CD4-positive, CD25-positive, alpha-beta regulatory T cell (primary cell): ENCODE measurements around the gene OR8I2. TPM values are rescaled to one million over a fixed set of nuclear protein-coding genes. Genes with fewer than 3 reads are reported as not detected.
"Not testable (repeated sequence)": the region's sequence is repeated elsewhere in the genome, so short reads cannot be mapped to it uniquely, and the experiment has no call there.

ENCODE experiments used
- ATAC-seq, 2 donors: fragments of 150-1000 bp; cut with Tn5 transposase; one replicate each; pipeline ENCODE4 v1.10.0; 2021; ENCODE audit warnings: low read depth in 2 of 2, moderate number of reproducible peaks in 2 of 2, moderate library complexity in 1 of 2
- DNase-seq, 3 donors: peaks; one replicate each; pipeline versions ENCODE4 v3.0.0 to v3.0.0-alpha.2; 2012 to 2022; ENCODE audit warnings: mixed read lengths in 1 of 3
- H3K27ac ChIP-seq: one replicate; pipeline ENCODE4 v1.7.0; 2013; ENCODE audit warnings: mild to moderate bottlenecking, low read length; ENCODE audit not compliant: insufficient read depth, poor library complexity, severe bottlenecking
- H3K27me3 ChIP-seq: one replicate; pipeline ENCODE4 v1.7.0; 2013; ENCODE audit warnings: low read length; ENCODE audit not compliant: control insufficient read depth, insufficient read depth
- H3K36me3 ChIP-seq: one replicate; pipeline ENCODE4 v1.7.0; 2013; ENCODE audit warnings: mild to moderate bottlenecking, low read length, moderate library complexity; ENCODE audit not compliant: control insufficient read depth, insufficient read depth
- H3K4me1 ChIP-seq: 2 replicates; pipeline ENCODE4 v1.7.0; 2013; ENCODE audit warnings: mild to moderate bottlenecking, low read length; ENCODE audit not compliant: insufficient read depth, control insufficient read depth, poor library complexity, severe bottlenecking
- H3K4me3 ChIP-seq: one replicate; pipeline ENCODE4 v1.7.0; 2013; ENCODE audit warnings: low read depth, mild to moderate bottlenecking, low read length, moderate library complexity
- H3K9me3 ChIP-seq, 2 experiments: 1 replicate in 1 of 2; 2 replicates in 1 of 2; pipeline ENCODE4 v1.7.0; 2013; ENCODE audit warnings: low read length in 2 of 2, mild to moderate bottlenecking in 1 of 2, moderate library complexity in 1 of 2; ENCODE audit not compliant: control insufficient read depth in 2 of 2
- H3K27ac Mint-ChIP-seq, 3 donors: one replicate each; pipeline ENCODE4 v1.8.0; 2020 to 2022; ENCODE audit warnings: mild to moderate bottlenecking in 3 of 3, mixed read lengths in 3 of 3, moderate library complexity in 2 of 3
- H3K27me3 Mint-ChIP-seq: one replicate; pipeline ENCODE4 v1.8.0; 2022; ENCODE audit warnings: mild to moderate bottlenecking, mixed read lengths
- H3K36me3 Mint-ChIP-seq: one replicate; pipeline ENCODE4 v1.8.0; 2020; ENCODE audit warnings: mixed read lengths
- H3K4me1 Mint-ChIP-seq, 4 donors: one replicate each; pipeline ENCODE4 v1.8.0; 2020 to 2022; ENCODE audit warnings: mixed read lengths in 4 of 4, mild to moderate bottlenecking in 1 of 4
- H3K4me3 Mint-ChIP-seq, 4 donors: one replicate each; pipeline ENCODE4 v1.8.0; 2020 to 2022; ENCODE audit warnings: mild to moderate bottlenecking in 4 of 4, mixed read lengths in 4 of 4, moderate library complexity in 3 of 4
- H3K9me3 Mint-ChIP-seq, 7 donors: one replicate each; pipeline ENCODE4 v1.8.0; 2020 to 2022; ENCODE audit warnings: mixed read lengths in 7 of 7, mild to moderate bottlenecking in 3 of 7, moderate library complexity in 2 of 7
- polyA plus RNA-seq, 4 donors: library from polyadenylated mRNA; unstranded; fragments of 300-500 nt; fragmentation: Illumina TruSeq; gene quantifications; one replicate each; pipeline ENCODE4 v1.2.3, GENCODE V29; 2021
- total RNA-seq: library from RNA; stranded (reverse); gene quantifications from one replicate; pipeline ENCODE4 v1.2.3, GENCODE V29; 2022

The OR8I2 gene
- total and polyA plus RNA-seq, 5 donors from 2014 or later, result not detected

GRCh38 chr11:56089697-56090096 lies 3.4 kb upstream of the OR8I2 start:
- no peaks in the 10 kb centered on the region for H3K4me1 Mint-ChIP-seq
- no peak overlapping the region for H3K27ac ChIP-seq
- no peaks in the 10 kb centered on the region for H3K36me3 Mint-ChIP-seq
- ATAC-seq (no peak), DNase-seq (no peak)
- H3K4me1 ChIP-seq, result no peaks in the 10 kb centered on the region
- no peaks in the 10 kb centered on the region for H3K9me3 ChIP-seq
- H3K4me3 Mint-ChIP-seq, result no peak overlapping the region
- no peaks in the 10 kb centered on the region for H3K27me3 Mint-ChIP-seq
- no peaks in the 10 kb centered on the region for H3K27me3 ChIP-seq
- no peak overlapping the region for H3K27ac Mint-ChIP-seq
- no peaks in the 10 kb centered on the region for H3K36me3 ChIP-seq
- no peak overlapping the region for H3K4me3 ChIP-seq
- peaks cover 0 to 17% (median 3%) of the 10 kb centered on the region in 7 donors for H3K9me3 Mint-ChIP-seq

GRCh38 chr11:56103210-56103737 lies 10.2 kb downstream of the OR8I2 start, which contains the start of gene OR8H2:
Gene OR8H2 (plus strand): TSS chr11:56103687. CDS start chr11:56105043, 1,356 bp downstream.
- Mint-ChIP-seq H3K9me3 (peaks cover 0 to 19% (median 7%) of the 10 kb centered on the region in 7 donors), H3K4me1 (no peaks in the 10 kb centered on the region), H3K27me3 (peaks cover 4% of the 10 kb centered on the region), H3K27ac (no peak within 1 kb of the TSS), H3K36me3 (no peaks in the 10 kb centered on the region), H3K4me3 (no peak within 1 kb of the TSS)
- ATAC-seq (no peak), DNase-seq (no peak)
- Histone ChIP-seq H3K9me3 (peaks cover 0 to 5% of the 10 kb centered on the region in 2 experiments), H3K4me3 (no peak within 1 kb of the TSS), H3K27me3 (no peaks in the 10 kb centered on the region), H3K27ac (no peak within 1 kb of the TSS), H3K36me3 (no peaks in the 10 kb centered on the region), H3K4me1 (no peaks in the 10 kb centered on the region)

- H3K9me3 ChIP-seq, result peaks cover 0 to 4% of the 10 kb centered on the region in 2 experiments
- DNase-seq (no peak), ATAC-seq (no peak)
- no peak within 1 kb of the TSS for H3K4me3 Mint-ChIP-seq
- no peaks in the 10 kb centered on the region for H3K36me3 ChIP-seq
- peaks cover 0 to 9% (median 5%) of the 10 kb centered on the region in 7 donors for H3K9me3 Mint-ChIP-seq
- no peaks in the 10 kb centered on the region for H3K4me1 ChIP-seq
- no peaks in the 10 kb centered on the region for H3K27me3 Mint-ChIP-seq
- H3K27me3 ChIP-seq, result no peaks in the 10 kb centered on the region
- no peak within 1 kb of the TSS for H3K27ac ChIP-seq
- H3K4me3 ChIP-seq, result no peak within 1 kb of the TSS
- H3K27ac Mint-ChIP-seq, result no peak within 1 kb of the TSS
- no peaks in the 10 kb centered on the region for H3K36me3 Mint-ChIP-seq
- no peaks in the 10 kb centered on the region for H3K4me1 Mint-ChIP-seq
Observed at GRCh38 chr11:56122073-56122472, 29.0 kb downstream of the OR8I2 start, which contains the start of gene OR8H3. Gene OR8H3 (plus strand): TSS chr11:56122373. CDS start chr11:56122373, 0 bp downstream.

GRCh38 chr11:56140151-56140661 lies 47.1 kb downstream of the OR8I2 start, which contains the start of gene OR8J3:
Gene OR8J3 (minus strand): TSS chr11:56140201. CDS start chr11:56137718, 2,483 bp downstream.
- Histone ChIP-seq H3K4me3 (no peak within 1 kb of the TSS), H3K36me3 (no peaks in the 10 kb centered on the region), H3K27ac (no peak within 1 kb of the TSS), H3K27me3 (no peaks in the 10 kb centered on the region), H3K9me3 (peaks cover 0 to 2% of the 10 kb centered on the region in 2 experiments), H3K4me1 (no peaks in the 10 kb centered on the region)
- DNase-seq (no peak), ATAC-seq (no peak)
- no peaks in the 10 kb centered on the region for H3K4me1 Mint-ChIP-seq
- peaks cover 0 to 31% (median 5%) of the 10 kb centered on the region in 7 donors for H3K9me3 Mint-ChIP-seq
- no peaks in the 10 kb centered on the region for H3K36me3 Mint-ChIP-seq
- no peak within 1 kb of the TSS for H3K27ac Mint-ChIP-seq
- H3K4me3 Mint-ChIP-seq, result no peak within 1 kb of the TSS
- H3K27me3 Mint-ChIP-seq, result no peaks in the 10 kb centered on the region

GRCh38 chr11:56143681-56144080 lies 50.6 kb downstream of the OR8I2 start:
- H3K4me1 ChIP-seq, H3K4me3 Mint-ChIP-seq, H3K27me3 ChIP-seq, H3K4me1 Mint-ChIP-seq, H3K27ac ChIP-seq, H3K27me3 Mint-ChIP-seq, H3K36me3 Mint-ChIP-seq, H3K4me3 ChIP-seq, H3K27ac Mint-ChIP-seq, H3K9me3 ChIP-seq, ATAC-seq, DNase-seq, H3K36me3 ChIP-seq: not testable (repeated sequence)
- H3K9me3 Mint-ChIP-seq, result peaks cover 0 to 24% (median 4%) of the 10 kb centered on the region in 7 donors

Other genes with a start within 250 kb of the OR8I2 start
- gene TRIM51, start 210.0 kb upstream of the OR8I2 start, total RNA-seq, result not detected
- not detected for gene TRIM51, start 210.0 kb upstream of the OR8I2 start, polyA plus RNA-seq
- not detected for gene OR5W2, start 178.7 kb upstream of the OR8I2 start, total RNA-seq
- gene OR5W2, start 178.7 kb upstream of the OR8I2 start, polyA plus RNA-seq, result not detected
- gene OR5I1, start 156.9 kb upstream of the OR8I2 start, total RNA-seq, result not detected
- gene OR5I1, start 156.9 kb upstream of the OR8I2 start, polyA plus RNA-seq, result not detected
- gene OR10AG1, start 123.4 kb upstream of the OR8I2 start, total RNA-seq, result not detected
- gene OR10AG1, start 123.4 kb upstream of the OR8I2 start, polyA plus RNA-seq, result not detected
- not detected for gene OR5F1, start 98.7 kb upstream of the OR8I2 start, total RNA-seq
- not detected for gene OR5F1, start 98.7 kb upstream of the OR8I2 start, polyA plus RNA-seq
- gene OR5AS1, start 65.7 kb upstream of the OR8I2 start, total RNA-seq, result not detected
- gene OR5AS1, start 65.7 kb upstream of the OR8I2 start, polyA plus RNA-seq, result not detected
- not detected for gene OR8H2, start 10.4 kb downstream of the OR8I2 start, total RNA-seq
- not detected for gene OR8H2, start 10.4 kb downstream of the OR8I2 start, polyA plus RNA-seq
- not detected for gene OR8H3, start 29.1 kb downstream of the OR8I2 start, total RNA-seq
- not detected for gene OR8H3, start 29.1 kb downstream of the OR8I2 start, polyA plus RNA-seq
- gene OR8J3, start 46.9 kb downstream of the OR8I2 start, total RNA-seq, result not detected
- not detected for gene OR8J3, start 46.9 kb downstream of the OR8I2 start, polyA plus RNA-seq
- gene OR8K5, start 67.0 kb downstream of the OR8I2 start, total RNA-seq, result not detected
- not detected for gene OR8K5, start 67.0 kb downstream of the OR8I2 start, polyA plus RNA-seq
- not detected for gene OR5J2, start 83.3 kb downstream of the OR8I2 start, total RNA-seq
- gene OR5J2, start 83.3 kb downstream of the OR8I2 start, polyA plus RNA-seq, result not detected
- not detected for gene OR5T2, start 140.9 kb downstream of the OR8I2 start, total RNA-seq
- not detected for gene OR5T2, start 140.9 kb downstream of the OR8I2 start, polyA plus RNA-seq
- gene OR5T3, start 158.9 kb downstream of the OR8I2 start, total RNA-seq, result not detected
- not detected for gene OR5T3, start 158.9 kb downstream of the OR8I2 start, polyA plus RNA-seq
- gene OR5T1, start 180.8 kb downstream of the OR8I2 start, total RNA-seq, result not detected
- gene OR5T1, start 180.8 kb downstream of the OR8I2 start, polyA plus RNA-seq, result not detected
- not detected for gene OR8H1, start 198.9 kb downstream of the OR8I2 start, total RNA-seq
- gene OR8H1, start 198.9 kb downstream of the OR8I2 start, polyA plus RNA-seq, result not detected
- gene OR8K3, start 221.8 kb downstream of the OR8I2 start, total RNA-seq, result not detected
- gene OR8K3, start 221.8 kb downstream of the OR8I2 start, polyA plus RNA-seq, result not detected